Suprapubic skin (tissue), 3 donors: ENCODE measurements around the gene YJU2.

Experiments
- EP300 ChIP-seq: sonication (generic); formaldehyde crosslinking; IDR thresholded peaks from one replicate; pipeline ENCODE4 v1.6.1; 2017; ENCODE audit warnings: antibody characterized with exemption
- POLR2A ChIP-seq, 2 donors: fragments of 450-650 bp; IDR thresholded peaks; one replicate each; pipeline ENCODE4 v1.6.1; 2017; ENCODE audit warnings: antibody characterized with exemption in 2 of 2, mild to moderate bottlenecking in 2 of 2, moderate library complexity in 2 of 2
- TF ChIP-seq, protein P1 (sequence below), 2 donors: fragments of 200-600 bp in 1 of 2; fragments of 450-650 bp in 1 of 2; sonication (generic) in 1 of 2; IDR thresholded peaks; one replicate each; pipeline ENCODE4 v1.5.1; 2016 to 2019; ENCODE audit warnings: antibody characterized with exemption in 2 of 2, mild to moderate bottlenecking in 1 of 2, moderate library complexity in 1 of 2

DNA sequence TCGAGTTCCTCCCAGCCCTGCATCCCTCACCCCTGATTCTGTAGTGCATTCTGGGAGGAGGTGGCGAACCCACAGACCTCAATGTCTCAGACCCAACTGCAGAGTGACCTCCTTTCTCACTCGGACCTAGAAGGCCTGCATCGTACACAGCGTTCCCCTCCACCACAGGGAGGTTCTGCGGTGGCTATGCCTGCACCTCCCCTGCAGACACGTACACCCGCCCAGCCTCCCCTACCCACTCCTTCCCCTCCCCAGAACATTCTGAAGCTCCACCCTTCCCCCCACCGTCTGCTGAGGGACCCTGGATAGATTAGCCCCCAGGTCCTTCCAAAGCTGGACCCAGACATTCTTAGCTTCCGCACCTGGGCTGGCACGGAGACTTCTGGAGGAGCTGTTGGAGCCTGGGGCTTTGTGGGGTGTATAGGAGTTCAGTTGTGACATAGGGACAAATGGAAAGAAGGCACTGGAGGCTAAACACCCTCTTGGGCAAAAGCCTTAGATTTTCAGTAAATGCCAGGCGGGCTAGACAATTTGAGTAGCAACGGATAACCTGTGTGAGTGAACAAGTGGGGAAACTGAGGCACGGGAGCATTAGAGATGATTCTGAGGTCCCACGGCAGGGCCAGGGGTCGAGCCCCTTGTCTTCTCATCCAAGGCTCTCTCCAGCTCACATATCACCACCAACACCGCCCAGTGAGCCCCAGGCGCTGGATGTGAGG lies 57.1 kb downstream of the YJU2 start:
- TF ChIP-seq, protein P1, sequence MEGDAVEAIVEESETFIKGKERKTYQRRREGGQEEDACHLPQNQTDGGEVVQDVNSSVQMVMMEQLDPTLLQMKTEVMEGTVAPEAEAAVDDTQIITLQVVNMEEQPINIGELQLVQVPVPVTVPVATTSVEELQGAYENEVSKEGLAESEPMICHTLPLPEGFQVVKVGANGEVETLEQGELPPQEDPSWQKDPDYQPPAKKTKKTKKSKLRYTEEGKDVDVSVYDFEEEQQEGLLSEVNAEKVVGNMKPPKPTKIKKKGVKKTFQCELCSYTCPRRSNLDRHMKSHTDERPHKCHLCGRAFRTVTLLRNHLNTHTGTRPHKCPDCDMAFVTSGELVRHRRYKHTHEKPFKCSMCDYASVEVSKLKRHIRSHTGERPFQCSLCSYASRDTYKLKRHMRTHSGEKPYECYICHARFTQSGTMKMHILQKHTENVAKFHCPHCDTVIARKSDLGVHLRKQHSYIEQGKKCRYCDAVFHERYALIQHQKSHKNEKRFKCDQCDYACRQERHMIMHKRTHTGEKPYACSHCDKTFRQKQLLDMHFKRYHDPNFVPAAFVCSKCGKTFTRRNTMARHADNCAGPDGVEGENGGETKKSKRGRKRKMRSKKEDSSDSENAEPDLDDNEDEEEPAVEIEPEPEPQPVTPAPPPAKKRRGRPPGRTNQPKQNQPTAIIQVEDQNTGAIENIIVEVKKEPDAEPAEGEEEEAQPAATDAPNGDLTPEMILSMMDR (IDR thresholded peaks at IDR 0.05) = no peak
- no peak for TF ChIP-seq POLR2A (IDR thresholded peaks at IDR 0.05)
- no peak for TF ChIP-seq EP300
